HCT116 (cell line): Measurements from ENCODE around the gene CYGB. TPM values are rescaled to one million over a fixed set of nuclear protein-coding genes. Genes with fewer than 3 reads are reported as not detected.

Experiments
- ATAC-seq: fragments of 200-7000 bp; cut with Tn5 transposase; 2 replicates; pipeline ENCODE4 v1.9.1; 2020; ENCODE audit warnings: mild to moderate bottlenecking, moderate library complexity
- BruUV-seq: library from RNA; stranded (reverse); fragments of 400-500 nt; replicated peaks from 2 replicates; lab custom pipeline; 2021; lab: Mats Ljungman, UMichigan
- CTCF ChIA-PET: fragments of 300-600 bp; sonication (Branson Sonifier 250); formaldehyde crosslinking; loops from one replicate; lab custom pipeline; 2021; ENCODE audit warnings: antibody characterized with exemption; lab: Charles Lee
- POLR2A ChIA-PET: fragments of 300-600, 350-600 bp; sonication (Branson Sonifier 250); formaldehyde crosslinking; loops from one replicate; lab custom pipeline; 2021; ENCODE audit warnings: antibody characterized with exemption; lab: Charles Lee
- RAD21 ChIA-PET, 2 experiments: fragments of 300-600 bp; sonication (Branson Sonifier 250); formaldehyde crosslinking; loops; one replicate each; lab custom pipeline; 2023; ENCODE audit warnings: low total read pairs in 2 of 2; ENCODE audit not compliant: uncharacterized antibody in 2 of 2, unreplicated experiment in 2 of 2, low non-redundant PET in 1 of 2; lab: Charles Lee
- DNase-seq: peaks from one replicate; pipeline ENCODE4 v3.0.0-alpha.2; 2010; ENCODE audit warnings: low read depth, low spot score
- H2AFZ ChIP-seq: fragments of 200-600 bp; shearing (Covaris generic), sonication (generic); 2 replicates; pipeline ENCODE4 v1.6.1; 2017; ENCODE audit warnings: low read depth, mixed run types, mixed read lengths, antibody characterized with exemption, low read length; ENCODE audit not compliant: poor library complexity, severe bottlenecking
- H3K27ac ChIP-seq: 2 replicates; pipeline ENCODE4 v1.5.1; 2012; ENCODE audit warnings: low read depth, low read length
- H3K27me3 ChIP-seq: fragments of 200-600 bp; sonication (generic); 2 replicates; pipeline ENCODE4 v1.6.1; 2016; ENCODE audit warnings: mixed run types, low read length, mixed read lengths; ENCODE audit not compliant: insufficient read depth
- H3K36me3 ChIP-seq, 2 experiments: fragments of 200-500 bp in 1 of 2; fragments of 200-600 bp in 1 of 2; sonication (Bioruptor generic) in 1 of 2; sonication (generic) in 1 of 2; 2 replicates each; pipeline versions ENCODE4 v1.5.1 to v1.6.1; 2014 to 2016; ENCODE audit warnings: low read length in 2 of 2, inconsistent platforms in 1 of 2, mixed read lengths in 1 of 2, mixed run types in 1 of 2; ENCODE audit not compliant: insufficient read depth in 2 of 2, control insufficient read depth in 1 of 2
- H3K4me1 ChIP-seq, 2 experiments: fragments of 200-600 bp in 1 of 2; sonication (generic) in 1 of 2; 2 replicates each; pipeline versions ENCODE4 v1.5.1 to v1.6.1; 2012 to 2017; ENCODE audit warnings: low read length in 2 of 2, inconsistent platforms in 1 of 2, mild to moderate bottlenecking in 1 of 2, mixed read lengths in 1 of 2, mixed run types in 1 of 2, moderate library complexity in 1 of 2; ENCODE audit not compliant: insufficient read depth in 2 of 2, control insufficient read depth in 1 of 2
- H3K4me2 ChIP-seq: fragments of 200-600 bp; sonication (generic); 2 replicates; pipeline ENCODE4 v1.6.1; 2017; ENCODE audit warnings: mixed run types, low read length, mixed read lengths
- H3K4me3 ChIP-seq, 2 experiments: fragments of 200-600 bp in 1 of 2; sonication (generic) in 1 of 2; replicated peaks in 1 of 2; 2 replicates each; pipeline ENCODE4 v1.5.1; 2011 to 2016; ENCODE audit warnings: low read length in 2 of 2, control low read depth in 1 of 2, low read depth in 1 of 2, mild to moderate bottlenecking in 1 of 2, mixed read lengths in 1 of 2, mixed run types in 1 of 2
- H3K79me2 ChIP-seq: fragments of 200-600 bp; sonication (generic); 2 replicates; pipeline ENCODE4 v1.6.1; 2017; ENCODE audit warnings: mild to moderate bottlenecking, mixed run types, low read length, moderate library complexity, mixed read lengths; ENCODE audit not compliant: insufficient read depth
- H3K9ac ChIP-seq: fragments of 200-600 bp; sonication (generic); 2 replicates; pipeline ENCODE4 v1.6.1; 2016; ENCODE audit warnings: low read length, mixed read lengths
- H3K9me2 ChIP-seq: fragments of 200-600 bp; sonication (generic), shearing (Covaris generic); 2 replicates; pipeline ENCODE4 v1.6.1; 2017; ENCODE audit warnings: mixed run types, mild to moderate bottlenecking, moderate library complexity; ENCODE audit not compliant: insufficient read depth
- H3K9me3 ChIP-seq, 2 experiments: fragments of 200-500 bp in 1 of 2; fragments of 200-600 bp in 1 of 2; sonication (Bioruptor generic) in 1 of 2; sonication (generic) in 1 of 2; 2 replicates each; pipeline ENCODE4 v1.6.1; 2014 to 2017; ENCODE audit warnings: low read length in 2 of 2, mixed read lengths in 2 of 2, inconsistent platforms in 1 of 2, low read depth in 1 of 2, mild to moderate bottlenecking in 1 of 2, mixed run types in 1 of 2, moderate library complexity in 1 of 2; ENCODE audit not compliant: control insufficient read depth in 1 of 2, insufficient read depth in 1 of 2
- H4K20me1 ChIP-seq: fragments of 200-600 bp; sonication (generic), shearing (Covaris generic); 2 replicates; pipeline ENCODE4 v1.6.1; 2017; ENCODE audit warnings: mixed run types, mild to moderate bottlenecking, moderate library complexity; ENCODE audit not compliant: insufficient read depth
- EZH2 ChIP-seq: fragments of 200-600 bp; sonication (generic); IDR thresholded peaks from 2 replicates; pipeline ENCODE4 v1.6.1; 2017; ENCODE audit warnings: antibody characterized with exemption, mixed run types
- RAD21 ChIP-seq: IDR thresholded peaks from 2 replicates; pipeline ENCODE4 v1.6.1; 2012; ENCODE audit warnings: low read depth, mild to moderate bottlenecking
- SIN3A ChIP-seq: IDR thresholded peaks from 2 replicates; pipeline ENCODE4 v1.6.1; 2012; ENCODE audit warnings: low read depth
- SP1 ChIP-seq: IDR thresholded peaks from 2 replicates; pipeline ENCODE4 v1.6.1; 2012; ENCODE audit warnings: low read depth
- SRF ChIP-seq: IDR thresholded peaks from 2 replicates; pipeline ENCODE4 v1.6.1; 2012; ENCODE audit warnings: low read depth
- ZFX ChIP-seq: fragments of 450-650 bp; IDR thresholded peaks from 2 replicates; pipeline ENCODE4 v1.6.1; 2017
- intact Hi-C: fragments of 100-400 bp; cut with micrococcal nuclease; formaldehyde crosslinking; loops from 2 replicates; pipeline ENCODE4 v1.10.0; 2022
- total RNA-seq: library from RNA; stranded (reverse); gene quantifications from one replicate; pipeline ENCODE4 v1.2.1, GENCODE V29; 2021; ENCODE audit not compliant: unreplicated experiment
- TF ChIP-seq, protein P1 (sequence below): IDR thresholded peaks from 2 replicates; pipeline ENCODE4 v1.6.1; 2012
- TF ChIP-seq, protein P2 (sequence below), 3 experiments: fragments of 200-600 bp in 1 of 3; sonication (generic) in 1 of 3; IDR thresholded peaks in 2 of 3; conservative IDR thresholded peaks in 1 of 3; 2 replicates each; pipeline ENCODE4 v1.5.1; 2012 to 2017; ENCODE audit warnings: low read depth in 2 of 3, low read length in 2 of 3, antibody characterized with exemption in 1 of 3, borderline replicate concordance in 1 of 3, control low read depth in 1 of 3, mild to moderate bottlenecking in 1 of 3, mixed read lengths in 1 of 3, mixed run types in 1 of 3, moderate library complexity in 1 of 3; ENCODE audit not compliant: insufficient read depth in 1 of 3
- TF ChIP-seq, protein P3 (sequence below): IDR thresholded peaks from 2 replicates; pipeline ENCODE4 v1.6.1; 2011; ENCODE audit warnings: mild to moderate bottlenecking, low read length, moderate library complexity; ENCODE audit not compliant: insufficient replicate concordance; ENCODE audit errors: extremely low read depth

CYGB gene
- total RNA-seq, 1 experiment from 2014 or later, result 0.66 TPM

DNA sequence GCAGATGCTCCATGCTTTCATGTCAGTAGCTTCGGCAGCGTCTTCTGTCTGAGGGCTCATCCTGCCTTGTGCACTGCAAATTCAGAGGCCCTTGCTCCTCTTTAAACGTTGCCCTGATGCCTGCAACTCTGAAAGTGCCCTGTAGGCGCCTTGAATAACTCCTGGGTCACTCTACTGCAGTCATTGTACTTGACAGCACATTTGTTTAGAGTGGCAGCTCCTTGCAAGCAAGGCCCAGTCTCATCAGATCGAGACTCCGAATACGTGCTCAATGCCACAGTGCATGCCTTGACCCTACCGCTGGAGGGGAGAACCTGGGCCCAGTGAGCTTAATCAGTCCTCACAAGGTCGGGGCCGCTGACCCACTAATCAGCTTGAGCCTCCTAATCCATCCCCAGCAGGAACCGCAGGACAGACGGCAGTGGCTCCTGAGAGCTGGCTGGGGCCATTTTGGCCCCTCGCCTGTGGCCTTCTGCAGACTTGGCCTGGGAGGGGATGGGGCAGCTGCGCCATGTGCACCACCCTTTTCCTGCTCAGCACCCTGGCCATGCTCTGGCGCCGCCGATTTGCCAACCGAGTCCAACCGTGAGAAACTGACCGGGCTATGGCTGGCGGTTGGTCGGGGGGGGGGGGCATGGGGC lies 2.2 kb upstream of the CYGB start, which contains the start of gene PRCD:
Gene PRCD, plus strand, starts transcription at position 414 of the 641 bp plus-strand sequence. Its CDS starts 98 bp downstream, at position 512.
- no peak within 1 kb of the TSS for H2AFZ ChIP-seq
- H3K27me3 ChIP-seq, result no peaks in the 10 kb centered on the region
- H3K9ac ChIP-seq, result peak within 1 kb of the TSS; percentile 67
- H3K4me2 ChIP-seq, result peak within 1 kb of the TSS; percentile 86
- H3K79me2 ChIP-seq, result no peaks in the 10 kb centered on the region
- DNase-seq (no peak), ATAC-seq (no peak)
- ChIA-PET RAD21 (interaction anchor here in 1 of 2 experiments (1.3 kb wide), 1 partner anchor 11 kb away, joined by 4 read pairs; no protein-coding TSS in a partner anchor), CTCF (interaction anchor here (1.3 to 2.7 kb wide), 8 partner anchors 11 to 174 kb away, joined by 3 to 18 read pairs (median 8); no protein-coding TSS in a partner anchor), POLR2A (interaction anchor here (0.6 to 1.7 kb wide), 6 partner anchors 17 to 599 kb away, joined by 3 to 8 read pairs (median 3); partner anchors contain the start of gene FBF1)
- no peaks in the 10 kb centered on the region for H3K36me3 ChIP-seq
- H3K9me2 ChIP-seq, result no peaks in the 10 kb centered on the region
- TF ChIP-seq, protein P1, sequence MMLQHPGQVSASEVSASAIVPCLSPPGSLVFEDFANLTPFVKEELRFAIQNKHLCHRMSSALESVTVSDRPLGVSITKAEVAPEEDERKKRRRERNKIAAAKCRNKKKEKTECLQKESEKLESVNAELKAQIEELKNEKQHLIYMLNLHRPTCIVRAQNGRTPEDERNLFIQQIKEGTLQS, result no peak
- TF ChIP-seq, protein P2, sequence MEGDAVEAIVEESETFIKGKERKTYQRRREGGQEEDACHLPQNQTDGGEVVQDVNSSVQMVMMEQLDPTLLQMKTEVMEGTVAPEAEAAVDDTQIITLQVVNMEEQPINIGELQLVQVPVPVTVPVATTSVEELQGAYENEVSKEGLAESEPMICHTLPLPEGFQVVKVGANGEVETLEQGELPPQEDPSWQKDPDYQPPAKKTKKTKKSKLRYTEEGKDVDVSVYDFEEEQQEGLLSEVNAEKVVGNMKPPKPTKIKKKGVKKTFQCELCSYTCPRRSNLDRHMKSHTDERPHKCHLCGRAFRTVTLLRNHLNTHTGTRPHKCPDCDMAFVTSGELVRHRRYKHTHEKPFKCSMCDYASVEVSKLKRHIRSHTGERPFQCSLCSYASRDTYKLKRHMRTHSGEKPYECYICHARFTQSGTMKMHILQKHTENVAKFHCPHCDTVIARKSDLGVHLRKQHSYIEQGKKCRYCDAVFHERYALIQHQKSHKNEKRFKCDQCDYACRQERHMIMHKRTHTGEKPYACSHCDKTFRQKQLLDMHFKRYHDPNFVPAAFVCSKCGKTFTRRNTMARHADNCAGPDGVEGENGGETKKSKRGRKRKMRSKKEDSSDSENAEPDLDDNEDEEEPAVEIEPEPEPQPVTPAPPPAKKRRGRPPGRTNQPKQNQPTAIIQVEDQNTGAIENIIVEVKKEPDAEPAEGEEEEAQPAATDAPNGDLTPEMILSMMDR (IDR thresholded peaks at IDR 0.05 in 2 of 3, conservative IDR thresholded peaks at IDR 0.05 in 1 of 3; ENCODE audit: borderline replicate concordance in 1 of 3, insufficient read depth in 1 of 3, low read depth in 2 of 3, low read length in 2 of 3), result peak in 2 of 3 experiments; percentile 12 to 17; a peak in 3 of 6 replicates
- no peaks in the 10 kb centered on the region for H4K20me1 ChIP-seq
- H3K9me3 ChIP-seq, result no peaks in the 10 kb centered on the region
- peak within 1 kb of the TSS; percentile 51 to 57 for H3K4me3 ChIP-seq
- no TSS peak for BruUV-seq
- peak within 1 kb of the TSS; percentile 61 for H3K27ac ChIP-seq
- intact Hi-C loops, result no loop called here
- H3K4me1 ChIP-seq, result peaks cover 8 to 16% of the 10 kb centered on the region in 2 experiments

DNA sequence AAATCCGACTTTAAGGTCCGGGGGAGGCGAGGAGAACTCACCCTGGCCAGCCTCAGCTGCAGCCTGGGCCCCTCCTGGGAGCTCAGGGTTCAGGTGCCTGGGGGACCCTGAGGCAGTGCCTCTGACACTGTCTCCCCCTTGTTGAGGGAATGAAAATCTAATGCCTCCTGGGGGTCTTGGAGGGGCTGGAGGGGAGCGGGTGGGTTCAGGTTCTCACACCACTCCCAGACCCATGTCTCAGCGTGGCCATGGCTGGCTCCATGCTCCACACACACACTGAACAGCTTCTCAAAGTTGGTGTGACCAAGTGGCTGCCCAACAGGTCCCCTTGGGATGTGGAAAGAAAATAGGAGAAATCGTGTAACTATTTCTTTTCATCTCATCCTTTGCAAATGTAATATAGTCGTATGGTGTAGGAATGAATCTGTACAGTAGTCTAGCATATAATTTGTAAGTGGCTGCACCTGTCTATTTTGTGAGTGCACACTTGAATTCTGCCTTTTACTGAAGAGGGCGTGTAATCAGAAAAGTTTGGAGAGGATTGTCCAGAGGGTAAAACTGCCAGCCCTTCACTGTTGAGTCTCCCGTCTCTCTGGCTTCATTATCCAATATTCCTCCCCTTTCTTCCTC lies 1.5 kb upstream of the CYGB start:
- Histone ChIP-seq H3K4me3 (no peak overlapping the region), H3K9ac (no peak overlapping the region), H3K4me1 (peaks cover 8 to 16% of the 10 kb centered on the region in 2 experiments), H3K9me3 (no peaks in the 10 kb centered on the region), H2AFZ (no peak overlapping the region), H3K9me2 (no peaks in the 10 kb centered on the region), H3K27me3 (no peaks in the 10 kb centered on the region), H3K27ac (no peak overlapping the region), H3K79me2 (no peaks in the 10 kb centered on the region), H4K20me1 (no peaks in the 10 kb centered on the region), H3K4me2 (no peak overlapping the region), H3K36me3 (no peaks in the 10 kb centered on the region)
- no peak for DNase-seq
- ChIA-PET CTCF (interaction anchor here (2.0 to 2.7 kb wide), 3 partner anchors 16 to 85 kb away, joined by 11 to 18 read pairs (median 14); no protein-coding TSS in a partner anchor), RAD21 (no interaction called here), POLR2A (no interaction called here)
- no peak for ATAC-seq
- no TSS peak for BruUV-seq
- intact Hi-C loops, result no loop called here
- TF ChIP-seq, protein P3, sequence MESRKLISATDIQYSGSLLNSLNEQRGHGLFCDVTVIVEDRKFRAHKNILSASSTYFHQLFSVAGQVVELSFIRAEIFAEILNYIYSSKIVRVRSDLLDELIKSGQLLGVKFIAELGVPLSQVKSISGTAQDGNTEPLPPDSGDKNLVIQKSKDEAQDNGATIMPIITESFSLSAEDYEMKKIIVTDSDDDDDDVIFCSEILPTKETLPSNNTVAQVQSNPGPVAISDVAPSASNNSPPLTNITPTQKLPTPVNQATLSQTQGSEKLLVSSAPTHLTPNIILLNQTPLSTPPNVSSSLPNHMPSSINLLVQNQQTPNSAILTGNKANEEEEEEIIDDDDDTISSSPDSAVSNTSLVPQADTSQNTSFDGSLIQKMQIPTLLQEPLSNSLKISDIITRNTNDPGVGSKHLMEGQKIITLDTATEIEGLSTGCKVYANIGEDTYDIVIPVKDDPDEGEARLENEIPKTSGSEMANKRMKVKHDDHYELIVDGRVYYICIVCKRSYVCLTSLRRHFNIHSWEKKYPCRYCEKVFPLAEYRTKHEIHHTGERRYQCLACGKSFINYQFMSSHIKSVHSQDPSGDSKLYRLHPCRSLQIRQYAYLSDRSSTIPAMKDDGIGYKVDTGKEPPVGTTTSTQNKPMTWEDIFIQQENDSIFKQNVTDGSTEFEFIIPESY, result no peak
- TF ChIP-seq ZFX (no peak), EZH2 (no peak), RAD21 (no peak), SIN3A (no peak), SP1 (no peak), SRF (no peak)
- TF ChIP-seq, protein P1, result no peak
